Left colon (tissue), 2 donors: ENCODE measurements around the gene RUNDC3A. TPM values are rescaled to one million over a fixed set of nuclear protein-coding genes. Genes with fewer than 3 reads are reported as not detected.
"Not testable (repeated sequence)": the region's sequence is repeated elsewhere in the genome, so short reads cannot be mapped to it uniquely, and the experiment has no call there.

ENCODE experiments used
- ATAC-seq: fragments of 200-7000 bp; cut with Tn5 transposase; one replicate; pipeline ENCODE4 v1.9.1; 2020; ENCODE audit warnings: mild to moderate bottlenecking, moderate library complexity
- DNase-seq, 2 donors: peaks; one replicate each; pipeline ENCODE4 v3.0.0-alpha.2; 2020
- intact Hi-C, 2 donors: fragments of 100-400 bp; cut with DNase I in 1 of 2; cut with micrococcal nuclease in 1 of 2; formaldehyde crosslinking; loops; one replicate each; pipeline versions ENCODE4 v1.11.2 to v1.14.0; 2022; cut with DNase I, micrococcal nuclease
- total RNA-seq, 2 donors: library from RNA; stranded (reverse); fragmentation: NEBNext Ultra II Directional; extraction: Animal tissue kit (Norgen Biotek cat#: 25700); gene quantifications; one replicate each; pipeline ENCODE4 v1.2.1, GENCODE V29; 2021
- donor health status: DM: no; HTN: no; CAD: no.
- donor health status: DM: yes; HTN: yes; CAD: no.

RUNDC3A gene
- total RNA-seq, 2 donors from 2014 or later: 0.46 to 1.5 TPM

DNA sequence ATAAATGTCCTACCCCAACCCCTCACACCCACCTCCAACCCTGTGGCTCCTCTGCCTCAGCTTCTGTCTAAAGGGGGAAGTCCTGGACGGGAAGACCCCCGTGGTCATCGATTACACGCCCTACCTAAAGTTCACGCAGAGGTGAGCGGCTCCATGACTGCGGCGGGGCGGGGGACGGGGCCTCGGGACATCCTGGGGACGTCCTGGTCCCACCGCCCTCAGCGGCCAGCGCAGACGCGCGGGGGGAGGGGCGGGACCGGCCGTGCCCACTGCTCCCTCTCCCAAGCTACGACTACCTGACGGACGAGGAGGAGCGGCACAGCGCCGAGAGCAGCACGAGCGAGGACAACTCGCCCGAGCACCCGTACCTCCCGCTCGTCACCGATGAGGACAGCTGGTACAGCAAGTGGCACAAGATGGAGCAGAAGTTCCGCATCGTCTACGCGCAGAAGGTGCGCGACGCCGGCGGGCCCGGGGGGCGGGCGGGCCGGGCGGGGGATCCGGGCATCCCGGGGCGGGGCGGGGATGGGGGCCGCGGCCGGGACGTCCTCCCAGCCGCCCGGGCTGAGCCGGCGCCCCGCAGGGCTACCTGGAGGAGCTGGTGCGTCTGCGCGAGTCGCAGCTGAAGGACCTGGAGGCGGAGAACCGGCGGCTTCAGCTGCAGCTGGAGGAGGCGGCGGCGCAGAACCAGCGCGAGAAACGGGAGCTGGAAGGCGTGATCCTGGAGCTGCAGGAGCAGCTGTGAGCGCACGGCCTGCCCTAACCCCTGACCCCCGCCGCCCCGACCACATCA is 6.7 kb downstream of the RUNDC3A start:
- DNase-seq: peak in 1 of 2 donors; percentile 43
- peak; percentile 20 for ATAC-seq

GRCh38 chr17:44315760-44316731 is 7.6 kb downstream of the RUNDC3A start:
- DNase-seq: no peak
- ATAC-seq: no peak

More for the DNA sequence above, 6.7 kb downstream of the RUNDC3A start:
- intact Hi-C loops: no loop called here

DNA sequence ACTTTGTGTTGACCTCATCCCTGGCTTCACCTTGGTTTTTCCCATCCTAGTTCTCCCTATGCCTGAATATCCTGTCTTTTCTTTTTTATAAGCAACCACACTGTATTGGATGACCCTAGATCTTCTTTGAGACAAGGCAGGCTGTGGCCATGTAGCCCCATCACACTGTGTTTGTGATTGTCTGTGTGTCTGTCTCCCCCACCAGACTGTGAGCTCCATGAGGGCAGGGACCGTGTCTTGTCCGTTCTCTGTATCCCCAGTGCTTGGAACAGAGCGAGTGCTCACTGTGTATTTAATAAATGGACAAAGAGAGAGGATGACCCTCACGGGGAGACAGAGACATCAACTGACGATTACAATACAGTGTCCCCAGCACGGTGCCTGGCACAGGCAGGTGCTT is 9.1 kb downstream of the RUNDC3A start:
- no peak for DNase-seq
- no peak for ATAC-seq
- intact Hi-C loops: no loop called here

More at GRCh38 chr17:44315760-44316731, 7.6 kb downstream of the RUNDC3A start:
- intact Hi-C loops: no loop called here

DNA sequence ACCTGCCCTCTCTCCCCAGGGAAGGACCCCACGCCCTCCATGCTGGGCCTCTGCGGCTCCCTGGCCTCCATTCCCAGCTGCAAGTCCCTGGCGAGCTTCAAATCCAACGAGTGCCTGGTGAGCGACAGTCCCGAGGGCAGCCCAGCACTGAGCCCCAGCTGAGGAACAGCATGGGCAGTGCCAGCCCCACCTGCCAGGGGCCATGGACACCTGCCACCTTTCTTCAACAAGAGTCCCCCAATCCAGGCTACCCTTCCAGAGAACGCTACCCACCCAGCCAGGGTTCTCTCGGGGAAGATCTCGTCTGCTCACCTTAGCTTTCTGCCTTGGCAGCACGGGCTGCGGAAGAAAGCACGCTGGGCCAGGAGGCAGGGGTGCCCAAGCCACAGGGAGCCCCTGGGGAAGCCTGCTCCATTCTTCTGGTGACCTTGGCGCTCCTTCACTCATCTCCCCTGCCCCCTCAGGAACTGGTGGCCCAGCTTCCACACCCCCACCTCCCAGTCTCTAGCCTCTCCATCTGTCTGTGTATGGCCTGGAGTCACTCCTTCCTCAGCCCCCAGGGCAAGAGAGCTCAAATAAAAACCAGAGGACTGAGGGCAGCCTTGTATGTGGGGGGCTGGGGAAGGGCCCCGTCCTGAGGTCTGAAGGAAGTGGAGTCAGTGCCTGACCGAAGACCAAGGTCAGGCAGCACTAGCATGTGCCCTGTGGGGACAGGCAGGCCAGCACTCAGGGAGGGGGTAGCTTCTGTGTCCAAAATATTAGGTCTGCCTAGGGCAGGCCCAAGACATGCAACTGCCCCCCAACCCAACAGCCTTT is 9.9 kb downstream of the RUNDC3A start:
- intact Hi-C loops: no loop called here
- peak; percentile 17 for ATAC-seq

DNA sequence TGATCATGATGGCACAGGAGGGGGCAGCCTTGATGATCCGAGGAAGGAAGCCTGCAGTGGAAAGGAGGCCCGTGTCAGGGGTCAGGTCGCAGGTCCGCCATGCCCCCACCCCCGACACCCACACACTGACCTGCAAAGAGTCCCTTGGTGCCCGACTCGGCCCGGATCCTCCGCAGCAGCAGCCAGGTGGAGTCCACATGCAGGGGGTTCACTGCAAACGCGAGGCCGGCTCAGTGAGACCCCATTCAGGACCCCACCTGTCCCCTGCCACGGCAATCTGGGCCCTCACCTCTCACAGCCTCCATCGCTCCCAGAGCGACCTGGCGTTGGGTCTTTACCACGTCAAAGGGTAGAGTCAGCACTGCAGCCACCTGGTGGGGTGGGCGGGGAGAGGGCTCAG is 11.7 kb downstream of the RUNDC3A start:
- DNase-seq: no peak
- intact Hi-C loops: loop anchor here in 1 of 2 donors (5.0 kb wide), 1 partner anchor 108 kb away; no protein-coding TSS in a partner anchor
- ATAC-seq: no peak

More for the DNA sequence above, 9.9 kb downstream of the RUNDC3A start:
- no peak for DNase-seq

- DNase-seq: no peak
- no peak for ATAC-seq
- intact Hi-C loops: loop anchor here in 1 of 2 donors (5.0 kb wide), 1 partner anchor 109 kb away; no protein-coding TSS in a partner anchor
These were observed 13.1 kb downstream of the RUNDC3A start for GRCh38 chr17:44321246-44322120.

DNA sequence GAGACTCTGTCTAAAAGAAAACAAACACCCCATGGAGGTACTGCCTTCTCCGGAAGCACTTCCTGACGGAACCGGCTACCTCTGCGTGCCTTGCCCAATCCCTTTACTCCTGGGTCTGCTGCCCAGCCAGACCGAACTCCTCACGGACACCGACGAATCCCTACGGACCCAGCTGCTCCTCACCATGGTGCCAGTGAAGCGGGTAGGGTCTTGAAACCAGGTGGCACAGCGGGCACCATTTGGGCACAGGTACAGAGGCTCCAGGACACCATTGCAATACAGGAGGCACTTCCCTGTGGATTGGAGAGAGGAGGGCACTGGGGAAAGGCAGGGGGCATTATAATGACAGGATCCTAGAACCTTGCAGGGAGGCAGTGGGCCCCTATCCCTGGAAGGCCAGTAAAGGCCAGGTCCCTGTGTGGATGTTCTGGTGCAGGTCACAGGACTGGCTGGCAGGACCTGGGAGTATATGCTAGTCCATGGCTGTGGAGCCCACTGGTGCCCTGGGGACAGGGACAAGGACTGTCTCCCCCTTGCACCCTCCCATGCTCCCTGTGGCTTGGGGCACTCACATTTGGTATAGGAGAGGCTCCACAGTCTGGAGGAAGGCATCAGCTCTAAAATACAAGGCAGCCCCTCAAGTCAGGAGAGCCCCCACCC is 14.0 kb downstream of the RUNDC3A start:
- DNase-seq: no peak
- intact Hi-C loops: loop anchor here in 1 of 2 donors (5.0 kb wide), 1 partner anchor 110 kb away; no protein-coding TSS in a partner anchor

GRCh38 chr17:44323359-44324091 is 15.1 kb downstream of the RUNDC3A start:
- ATAC-seq (peak; percentile 1), DNase-seq (peak in 1 of 2 donors; percentile 40)
- intact Hi-C loops: loop anchor here in 1 of 2 donors (5.0 kb wide), 1 partner anchor 111 kb away; no protein-coding TSS in a partner anchor

More for the DNA sequence above, 14.0 kb downstream of the RUNDC3A start:
- no peak for ATAC-seq

DNA sequence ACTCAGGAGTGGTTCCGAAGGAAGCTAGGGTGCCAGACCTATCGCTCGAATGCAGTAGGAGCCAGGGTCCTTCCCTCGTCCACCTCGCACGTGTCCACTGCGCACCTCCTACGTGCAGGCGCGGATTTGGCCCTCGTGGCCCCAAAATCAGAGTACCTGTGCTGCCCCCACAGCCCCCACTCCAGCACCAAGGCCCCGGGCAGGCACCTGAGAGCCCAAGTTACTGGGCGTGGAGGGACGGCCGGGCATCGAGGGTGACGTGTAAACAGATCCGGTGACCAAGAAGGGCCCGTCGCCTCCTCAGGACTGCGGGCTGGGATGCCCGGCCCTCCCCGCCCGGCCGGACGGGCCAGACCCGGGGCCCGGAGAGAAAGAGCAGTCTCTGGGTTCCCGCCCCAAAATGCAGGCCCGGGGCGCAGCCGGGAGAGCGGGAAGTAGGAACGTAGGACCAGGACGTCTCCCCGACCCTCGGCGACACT is 15.7 kb downstream of the RUNDC3A start:
- intact Hi-C loops: loop anchor here in 1 of 2 donors (5.0 kb wide), 1 partner anchor 112 kb away; no protein-coding TSS in a partner anchor
- DNase-seq: peak in 1 of 2 donors; percentile 54
- ATAC-seq: peak; percentile 27

- DNase-seq (peak; percentile 92 to 95), ATAC-seq (peak; percentile 76)
- intact Hi-C loops: loop anchor here (5.0 kb wide), 2 partner anchors 102 to 112 kb away; no protein-coding TSS in a partner anchor
These were observed 16.3 kb downstream of the RUNDC3A start, which contains the start of gene SLC25A39 for GRCh38 chr17:44324571-44325275. Gene SLC25A39 (minus strand): TSS chr17:44324823. CDS start chr17:44323562, 1,261 bp downstream.

- ATAC-seq: peak; percentile 71
- peak; percentile 95 to 98 for DNase-seq
- intact Hi-C loops: loop anchor here in 1 of 2 donors (5.0 kb wide), 1 partner anchor 105 kb away; no protein-coding TSS in a partner anchor
These were observed 18.6 kb downstream of the RUNDC3A start for GRCh38 chr17:44326861-44327444.

GRCh38 chr17:44327715-44328449 is 19.5 kb downstream of the RUNDC3A start:
- no peak for DNase-seq
- ATAC-seq: no peak
- intact Hi-C loops: loop anchor here in 1 of 2 donors (5.0 kb wide), 1 partner anchor 106 kb away; no protein-coding TSS in a partner anchor

DNA sequence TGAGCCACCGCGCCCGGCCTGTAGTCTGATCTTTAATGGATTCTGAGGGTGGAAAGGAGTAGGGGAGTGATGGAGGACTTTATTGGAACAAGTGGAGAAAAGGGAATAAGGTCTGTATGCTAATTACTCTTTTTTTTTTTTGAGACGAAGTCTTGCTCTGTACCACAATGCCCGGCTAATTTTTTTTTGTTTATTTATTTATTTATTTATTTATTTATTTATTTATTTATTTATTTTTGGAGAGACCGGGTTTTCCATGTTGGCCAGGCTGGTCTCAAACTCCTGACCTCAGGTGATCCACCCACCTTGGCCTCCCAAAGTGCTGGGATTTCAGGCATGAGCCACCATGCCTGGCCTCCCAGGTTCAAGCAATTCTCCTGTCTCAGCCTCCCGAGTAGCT is 21.1 kb downstream of the RUNDC3A start:
- intact Hi-C loops: loop anchor here in 1 of 2 donors (5.0 kb wide), 1 partner anchor 107 kb away; no protein-coding TSS in a partner anchor
- not testable (repeated sequence) for ATAC-seq, DNase-seq

GRCh38 chr17:44330263-44330662 is 21.9 kb downstream of the RUNDC3A start:
- not testable (repeated sequence) for DNase-seq, ATAC-seq
- intact Hi-C loops: loop anchor here in 1 of 2 donors (5.0 kb wide), 1 partner anchor 118 kb away; no protein-coding TSS in a partner anchor
